RWPE2 (cell line): ENCODE data around the gene SPATA6L.

Experiments
- ATAC-seq: fragments of 200-7000 bp; cut with Tn5 transposase; 3 replicates; pipeline ENCODE4 v1.9.1; 2021; ENCODE audit warnings: low read depth
- DNase-seq: peaks from one replicate; pipeline ENCODE4 v3.0.0-alpha.2; 2020; ENCODE audit warnings: low spot score
- H3K27ac ChIP-seq: fragments of 450-650 bp; 2 replicates; pipeline ENCODE4 v1.5.1; 2017; ENCODE audit warnings: mild to moderate bottlenecking; ENCODE audit not compliant: poor library complexity, severe bottlenecking
- H3K27me3 ChIP-seq: fragments of 250-450 bp; sonication (Bioruptor Pico); 2 replicates; pipeline ENCODE4 v1.5.1; 2021; ENCODE audit warnings: mild to moderate bottlenecking, moderate library complexity; ENCODE audit not compliant: insufficient read depth, poor library complexity, severe bottlenecking
- H3K36me3 ChIP-seq: fragments of 250-450 bp; sonication (Bioruptor Pico); 2 replicates; pipeline ENCODE4 v1.5.1; 2020; ENCODE audit warnings: low read depth, mild to moderate bottlenecking, moderate library complexity
- H3K4me1 ChIP-seq: fragments of 250-450 bp; sonication (Bioruptor Pico); 2 replicates; pipeline ENCODE4 v1.5.1; 2021; ENCODE audit warnings: mild to moderate bottlenecking, moderate library complexity; ENCODE audit not compliant: insufficient read depth, poor library complexity, severe bottlenecking
- H3K4me3 ChIP-seq: fragments of 250-450 bp; sonication (Bioruptor Pico); 2 replicates; pipeline ENCODE4 v1.5.1; 2021; ENCODE audit warnings: mild to moderate bottlenecking, moderate library complexity; ENCODE audit not compliant: severe bottlenecking
- H3K9me3 ChIP-seq: fragments of 250-450 bp; sonication (Bioruptor Pico); 2 replicates; pipeline ENCODE4 v1.5.1; 2021; ENCODE audit warnings: mild to moderate bottlenecking, moderate library complexity; ENCODE audit not compliant: severe bottlenecking
- CTCF ChIP-seq: fragments of 450-650 bp; IDR thresholded peaks from one replicate; pipeline ENCODE4 v1.5.1; 2017; ENCODE audit warnings: mild to moderate bottlenecking, moderate library complexity; ENCODE audit not compliant: poor library complexity, severe bottlenecking

Gene SPATA6L

GRCh38 chr9:4596165-4596922 lies 69.9 kb downstream of the SPATA6L start:
- Histone ChIP-seq H3K4me3 (no peak overlapping the region), H3K4me1 (no peaks in the 10 kb centered on the region), H3K27ac (no peak overlapping the region), H3K27me3 (no peaks in the 10 kb centered on the region), H3K9me3 (no peaks in the 10 kb centered on the region), H3K36me3 (no peaks in the 10 kb centered on the region)
- no peak for DNase-seq
- no peak for TF ChIP-seq CTCF
- ATAC-seq: no peak

DNA sequence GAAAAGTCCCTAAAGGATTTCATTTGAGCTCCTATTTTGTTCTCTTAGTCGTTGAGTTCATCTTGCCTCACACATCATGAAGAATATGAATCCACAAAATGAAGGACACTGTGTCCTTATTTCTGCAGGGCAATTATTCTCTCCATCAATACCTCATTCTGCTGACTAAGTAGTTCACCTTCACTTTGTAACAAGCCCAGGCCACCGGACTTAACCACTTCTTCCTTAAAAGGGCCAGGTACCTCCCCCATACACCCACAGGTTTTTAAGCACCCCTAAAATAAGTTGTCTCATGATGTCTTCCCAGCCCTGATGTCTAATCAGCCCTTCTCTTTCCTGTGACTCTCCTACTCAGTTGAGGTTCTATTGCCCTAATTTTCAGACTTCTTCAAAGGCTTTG lies 71.3 kb downstream of the SPATA6L start:
- H3K9me3 ChIP-seq: no peaks in the 10 kb centered on the region
- no peak overlapping the region for H3K4me3 ChIP-seq
- H3K27ac ChIP-seq: no peak overlapping the region
- no peaks in the 10 kb centered on the region for H3K36me3 ChIP-seq
- ATAC-seq (no peak), DNase-seq (no peak)
- no peak for TF ChIP-seq CTCF
- H3K27me3 ChIP-seq: no peaks in the 10 kb centered on the region
- no peaks in the 10 kb centered on the region for H3K4me1 ChIP-seq

GRCh38 chr9:4594545-4594944 lies 71.7 kb downstream of the SPATA6L start:
- Histone ChIP-seq H3K4me3 (no peak overlapping the region), H3K36me3 (no peaks in the 10 kb centered on the region), H3K27me3 (no peaks in the 10 kb centered on the region), H3K27ac (no peak overlapping the region), H3K9me3 (no peaks in the 10 kb centered on the region), H3K4me1 (no peaks in the 10 kb centered on the region)
- no peak for TF ChIP-seq CTCF
- no peak for DNase-seq
- ATAC-seq: no peak

DNA sequence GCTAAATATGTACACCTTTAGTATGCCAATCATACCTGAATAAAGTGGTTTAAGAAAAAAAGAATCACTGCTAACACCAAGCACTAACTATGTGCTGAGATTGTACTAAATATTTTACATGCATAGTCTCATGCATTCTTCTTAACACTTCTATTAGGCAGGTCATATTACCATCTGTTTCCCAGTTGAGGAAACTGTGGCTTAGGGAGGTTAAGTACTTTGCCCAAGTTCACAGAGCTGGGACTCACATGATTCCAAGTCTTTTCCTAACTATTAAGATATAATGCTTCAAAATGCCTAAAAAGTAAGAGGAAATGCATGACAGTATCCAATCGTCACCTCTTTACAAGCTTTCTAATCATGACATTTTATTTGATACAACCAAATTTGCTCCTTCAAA lies 73.4 kb downstream of the SPATA6L start:
- Histone ChIP-seq H3K36me3 (no peaks in the 10 kb centered on the region), H3K9me3 (no peaks in the 10 kb centered on the region), H3K27me3 (no peaks in the 10 kb centered on the region), H3K4me3 (no peak overlapping the region), H3K4me1 (no peaks in the 10 kb centered on the region), H3K27ac (no peak overlapping the region)
- no peak for ATAC-seq
- no peak for DNase-seq
- no peak for TF ChIP-seq CTCF

- ATAC-seq: no peak
- no peak for DNase-seq
- Histone ChIP-seq H3K27ac (no peak overlapping the region), H3K4me3 (no peak overlapping the region), H3K4me1 (no peaks in the 10 kb centered on the region), H3K9me3 (no peaks in the 10 kb centered on the region), H3K36me3 (no peaks in the 10 kb centered on the region), H3K27me3 (no peaks in the 10 kb centered on the region)
- TF ChIP-seq CTCF: no peak
Observed at GRCh38 chr9:4592295-4592694, 74.0 kb downstream of the SPATA6L start.
